Right lobe of liver (tissue), 4 donors: Measurements from ENCODE around the gene ZNF644.
"Not testable (repeated sequence)": the region's sequence is repeated elsewhere in the genome, so short reads cannot be mapped to it uniquely, and the experiment has no call there.

Experiments used
- POLR2A ChIP-seq: fragments of 450-650 bp; IDR thresholded peaks from one replicate; pipeline ENCODE4 v1.6.1; 2017; ENCODE audit warnings: antibody characterized with exemption, mild to moderate bottlenecking
- TF ChIP-seq, protein P1 (sequence below), 4 donors: fragments of 200-600 bp in 3 of 4; fragments of 450-650 bp in 1 of 4; IDR thresholded peaks; one replicate each; pipeline versions ENCODE4 v1.5.1 to v1.8.0; 2016 to 2022; ENCODE audit warnings: antibody characterized with exemption in 4 of 4, mild to moderate bottlenecking in 2 of 4
- donor health status: DM: no; HTN: no; CAD: no.
- donor health status: DM: no; HTN: no; CAD: no.
- donor health status: DM: no; HTN: yes; CAD: no.

DNA sequence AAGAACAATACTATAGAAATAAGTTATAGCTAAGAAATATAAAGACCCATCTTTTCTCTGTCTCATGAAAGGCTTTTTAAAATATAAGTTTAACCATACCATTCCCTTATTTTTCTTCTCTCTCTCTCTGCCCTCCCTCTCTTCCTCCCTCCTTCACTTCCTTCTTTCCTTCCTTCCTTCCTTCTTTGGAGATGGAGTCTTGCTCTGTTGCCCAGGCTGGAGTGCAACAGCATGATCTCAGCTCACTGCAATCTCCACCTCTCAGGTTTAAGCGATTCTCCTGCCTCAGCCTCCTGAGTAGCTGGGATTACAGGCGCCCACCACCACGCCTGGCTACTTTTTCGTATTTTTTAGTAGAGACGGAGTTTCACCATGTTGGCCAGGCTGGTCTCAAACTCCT is 94.2 kb downstream of the ZNF644 start:
- TF ChIP-seq, protein P1, sequence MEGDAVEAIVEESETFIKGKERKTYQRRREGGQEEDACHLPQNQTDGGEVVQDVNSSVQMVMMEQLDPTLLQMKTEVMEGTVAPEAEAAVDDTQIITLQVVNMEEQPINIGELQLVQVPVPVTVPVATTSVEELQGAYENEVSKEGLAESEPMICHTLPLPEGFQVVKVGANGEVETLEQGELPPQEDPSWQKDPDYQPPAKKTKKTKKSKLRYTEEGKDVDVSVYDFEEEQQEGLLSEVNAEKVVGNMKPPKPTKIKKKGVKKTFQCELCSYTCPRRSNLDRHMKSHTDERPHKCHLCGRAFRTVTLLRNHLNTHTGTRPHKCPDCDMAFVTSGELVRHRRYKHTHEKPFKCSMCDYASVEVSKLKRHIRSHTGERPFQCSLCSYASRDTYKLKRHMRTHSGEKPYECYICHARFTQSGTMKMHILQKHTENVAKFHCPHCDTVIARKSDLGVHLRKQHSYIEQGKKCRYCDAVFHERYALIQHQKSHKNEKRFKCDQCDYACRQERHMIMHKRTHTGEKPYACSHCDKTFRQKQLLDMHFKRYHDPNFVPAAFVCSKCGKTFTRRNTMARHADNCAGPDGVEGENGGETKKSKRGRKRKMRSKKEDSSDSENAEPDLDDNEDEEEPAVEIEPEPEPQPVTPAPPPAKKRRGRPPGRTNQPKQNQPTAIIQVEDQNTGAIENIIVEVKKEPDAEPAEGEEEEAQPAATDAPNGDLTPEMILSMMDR (IDR thresholded peaks at IDR 0.05) = not testable (repeated sequence)
- TF ChIP-seq POLR2A = not testable (repeated sequence)
